A549 (cell line): ENCODE results near the gene EIF4G1. TPM values are rescaled to one million over a fixed set of nuclear protein-coding genes. Genes with fewer than 3 reads are reported as not detected.

ENCODE experiments used
- ATAC-seq, 2 experiments: fragments of 200-7000 bp in 1 of 2; fragments of >200 bp in 1 of 2; cut with Nextera tagmentation in 1 of 2; cut with Tn5 transposase in 1 of 2; 3 replicates each; pipeline versions ENCODE4 v1.8.0 to v1.9.1; 2018 to 2020; ENCODE audit warnings: mild to moderate bottlenecking in 1 of 2, moderate library complexity in 1 of 2
- CTCF ChIA-PET: fragments of 300-600 bp; sonication (Branson Sonifier 250); formaldehyde crosslinking; extraction: SDS; loops from one replicate; lab custom pipeline; 2021; ENCODE audit warnings: antibody characterized with exemption, inconsistent platforms; lab: Yijun Ruan, JAX
- POLR2A ChIA-PET: fragments of 350-600 bp; formaldehyde crosslinking; extraction: SDS; loops from one replicate; lab custom pipeline; 2021; ENCODE audit warnings: antibody characterized with exemption, inconsistent platforms; lab: Yijun Ruan, JAX
- DNase-seq, 2 experiments: peaks; one replicate each; pipeline versions ENCODE4 v3.0.0 to v3.0.0-alpha.2; 2011 to 2016; ENCODE audit warnings: low read depth in 1 of 2, low spot score in 1 of 2
- FAIRE-seq: peaks from 2 replicates; lab custom pipeline; 2011; peaks lifted over from hg19 to GRCh38; lab: Jason Lieb, UNC
- H3K27ac ChIP-seq, 2 experiments: fragments of >200 bp; sonication (Bioruptor Twin); formaldehyde crosslinking; 3 replicates each; pipeline ENCODE4 v1.5.1; 2016 to 2017
- H3K4me1 ChIP-seq: fragments of >200 bp; sonication (Bioruptor Twin); formaldehyde crosslinking; 3 replicates; pipeline ENCODE4 v1.6.1; 2016
- H3K4me2 ChIP-seq: fragments of >200 bp; sonication (Bioruptor Twin); formaldehyde crosslinking; 3 replicates; pipeline ENCODE4 v1.6.1; 2016
- H3K4me3 ChIP-seq: fragments of >200 bp; sonication (Bioruptor Twin); formaldehyde crosslinking; 3 replicates; pipeline ENCODE4 v1.5.1; 2016
- H3K9me3 ChIP-seq: fragments of >200 bp; sonication (Bioruptor Twin); formaldehyde crosslinking; 3 replicates; pipeline ENCODE4 v1.6.1; 2016
- CHD4 ChIP-seq: fragments of 200-600 bp; sonication (generic); IDR thresholded peaks from 2 replicates; pipeline ENCODE4 v1.6.1; 2016; ENCODE audit warnings: antibody characterized with exemption, mild to moderate bottlenecking, borderline replicate concordance
- ESRRA ChIP-seq: fragments of 150-350 bp; IDR thresholded peaks from 2 replicates; pipeline ENCODE4 v1.6.1; 2014; ENCODE audit warnings: mild to moderate bottlenecking, low read length, borderline replicate concordance
- FOSL2 ChIP-seq, 2 experiments: fragments of 450-650 bp in 1 of 2; fragments of >200 bp in 1 of 2; sonication (Bioruptor Twin) in 1 of 2; formaldehyde crosslinking; IDR thresholded peaks; 2 replicates each; pipeline versions ENCODE4 v1.5.0 to v1.6.1; 2016 to 2020; ENCODE audit warnings: mild to moderate bottlenecking in 1 of 2, moderate library complexity in 1 of 2
- GATA3 ChIP-seq: IDR thresholded peaks from 2 replicates; pipeline ENCODE4 v1.6.1; 2012; ENCODE audit warnings: borderline replicate concordance
- HOXB13 ChIP-seq: fragments of 250-450 bp; sonication (Bioruptor Pico); IDR thresholded peaks from 2 replicates; pipeline ENCODE4 v1.5.0; 2020; ENCODE audit warnings: low read depth, mild to moderate bottlenecking, moderate library complexity
- HOXB5 ChIP-seq: fragments of 250-450 bp; sonication (Bioruptor Pico); IDR thresholded peaks from 2 replicates; pipeline ENCODE4 v1.5.0; 2020; ENCODE audit warnings: mild to moderate bottlenecking, moderate library complexity
- MAFK ChIP-seq: fragments of 450-650 bp; IDR thresholded peaks from 2 replicates; pipeline ENCODE4 v1.6.1; 2014; ENCODE audit not compliant: partially characterized antibody
- MAZ ChIP-seq: fragments of 150-350 bp; IDR thresholded peaks from 2 replicates; pipeline ENCODE4 v1.6.1; 2014; ENCODE audit warnings: antibody characterized with exemption, low read depth, low read length, borderline replicate concordance
- POLR2AphosphoS2 ChIP-seq: conservative IDR thresholded peaks from 2 replicates; pipeline ENCODE4 v1.6.1; 2012; ENCODE audit warnings: low read length, improper control_type of control experiment, inconsistent platforms
- RCOR1 ChIP-seq: fragments of 150-350 bp; IDR thresholded peaks from 2 replicates; pipeline ENCODE4 v1.6.1; 2014; ENCODE audit warnings: antibody characterized with exemption, low read length, low read depth
- SMC3 ChIP-seq: fragments of >200 bp; sonication (Bioruptor Twin); formaldehyde crosslinking; IDR thresholded peaks from 3 replicates; pipeline ENCODE4 v1.6.1; 2018; ENCODE audit warnings: inconsistent platforms
- SREBF2 ChIP-seq: fragments of 450-650 bp; IDR thresholded peaks from 2 replicates; pipeline ENCODE4 v1.6.1; 2014; ENCODE audit warnings: mild to moderate bottlenecking, moderate library complexity
- TFCP2L1 ChIP-seq: fragments of 250-450 bp; sonication (Bioruptor Pico); IDR thresholded peaks from 2 replicates; pipeline ENCODE4 v1.5.0; 2021; ENCODE audit warnings: mild to moderate bottlenecking
- ZC3H11A ChIP-seq: fragments of 450-650 bp; IDR thresholded peaks from 2 replicates; pipeline ENCODE4 v1.6.1; 2014; ENCODE audit warnings: antibody characterized with exemption, mild to moderate bottlenecking
- ZNF302 ChIP-seq: fragments of 250-450 bp; sonication (Bioruptor Pico); IDR thresholded peaks from 2 replicates; pipeline ENCODE4 v1.9.0; 2021; ENCODE audit warnings: inconsistent platforms, mild to moderate bottlenecking, moderate library complexity
- WGBS: methylation state at CpG from one replicate; pipeline ENCODE4 v1.1.6; 2017; ENCODE audit errors: missing lambda C conversion rate; 5-methylcytosine and 5-hydroxymethylcytosine counted together
- polyA plus RNA-seq, 4 experiments: library from polyadenylated mRNA; depleted of rRNA in 3 of 4; stranded (reverse); fragments of >200 nt; fragmentation: RNase III in 1 of 4; extraction: RNeasy Plus Mini Kit Qiagen cat#74134 plus additional on column Dnase treatment in 1 of 4; gene quantifications; 2 replicates in 3 of 4; 3 replicates in 1 of 4; pipeline ENCODE4 v1.2.3, GENCODE V29; 2011 to 2017
- TF ChIP-seq, protein P1 (sequence below): fragments of 150-350 bp; IDR thresholded peaks from 2 replicates; pipeline ENCODE4 v1.6.1; 2014; ENCODE audit warnings: low read depth, mild to moderate bottlenecking, low read length

Gene EIF4G1
- polyA plus RNA-seq, 2 of the 4 experiments (the other 2 are of a cell fraction): 152 to 248 TPM

DNA sequence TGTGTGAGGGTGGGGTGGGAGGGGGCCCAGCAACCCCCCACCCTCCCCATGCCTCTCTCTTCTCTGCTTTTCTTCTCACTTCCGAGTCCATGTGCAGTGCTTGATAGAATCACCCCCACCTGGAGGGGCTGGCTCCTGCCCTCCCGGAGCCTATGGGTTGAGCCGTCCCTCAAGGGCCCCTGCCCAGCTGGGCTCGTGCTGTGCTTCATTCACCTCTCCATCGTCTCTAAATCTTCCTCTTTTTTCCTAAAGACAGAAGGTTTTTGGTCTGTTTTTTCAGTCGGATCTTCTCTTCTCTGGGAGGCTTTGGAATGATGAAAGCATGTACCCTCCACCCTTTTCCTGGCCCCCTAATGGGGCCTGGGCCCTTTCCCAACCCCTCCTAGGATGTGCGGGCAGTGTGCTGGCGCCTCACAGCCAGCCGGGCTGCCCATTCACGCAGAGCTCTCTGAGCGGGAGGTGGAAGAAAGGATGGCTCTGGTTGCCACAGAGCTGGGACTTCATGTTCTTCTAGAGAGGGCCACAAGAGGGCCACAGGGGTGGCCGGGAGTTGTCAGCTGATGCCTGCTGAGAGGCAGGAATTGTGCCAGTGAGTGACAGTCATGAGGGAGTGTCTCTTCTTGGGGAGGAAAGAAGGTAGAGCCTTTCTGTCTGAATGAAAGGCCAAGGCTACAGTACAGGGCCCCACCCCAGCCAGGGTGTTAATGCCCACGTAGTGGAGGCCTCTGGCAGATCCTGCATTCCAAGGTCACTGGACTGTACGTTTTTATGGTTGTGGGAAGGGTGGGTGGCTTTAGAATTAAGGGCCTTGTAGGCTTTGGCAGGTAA is 31.1 kb downstream of the EIF4G1 start (continued):
- no peak for TF ChIP-seq ZC3H11A

DNA sequence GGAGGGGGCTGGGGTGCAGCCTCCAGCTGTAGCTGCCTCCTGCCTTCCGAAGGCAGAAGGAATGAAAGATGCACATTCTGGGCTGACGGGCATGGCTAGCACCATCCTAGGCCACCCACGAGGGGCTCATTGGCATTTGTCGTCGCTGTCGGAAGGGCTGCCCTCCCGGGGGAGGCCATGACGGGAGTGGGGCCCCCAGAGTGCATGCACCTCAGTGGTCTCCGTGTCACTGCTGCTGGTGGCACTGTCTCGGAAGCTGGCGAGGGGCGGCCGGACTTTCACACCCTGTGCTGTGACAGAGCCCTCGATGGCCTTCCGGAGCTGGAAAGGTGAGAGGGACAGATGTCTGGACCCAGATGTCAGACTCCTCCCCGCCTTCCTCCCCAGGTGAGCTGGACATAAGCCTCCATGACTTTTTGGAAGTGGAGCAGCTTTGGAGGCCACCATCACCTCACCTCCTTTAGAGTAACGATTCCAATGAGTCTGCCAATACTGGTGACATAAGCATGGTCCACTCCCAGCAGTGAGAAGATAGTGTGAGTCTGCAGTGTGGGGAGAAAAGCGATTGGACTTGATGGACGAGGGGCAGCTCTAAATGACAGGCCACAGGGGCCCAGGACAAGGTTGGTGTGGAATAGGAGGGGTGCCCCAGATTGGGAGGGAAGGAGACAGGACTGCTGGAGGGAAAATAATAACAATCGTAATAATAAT is 32.2 kb downstream of the EIF4G1 start:
- Histone ChIP-seq H3K4me1 (peaks cover 8% of the 10 kb centered on the region; the same call in 2 of the 3 replicates), H3K27ac (no peak overlapping the region), H3K9me3 (no peaks in the 10 kb centered on the region), H3K4me3 (no peak overlapping the region), H3K4me2 (no peak overlapping the region)
- TF ChIP-seq RCOR1 (no peak), TFCP2L1 (no peak), ESRRA (no peak), POLR2AphosphoS2 (no peak)
- DNase-seq (no peak), ATAC-seq (no peak), FAIRE-seq (no peak)
- ChIA-PET POLR2A (no interaction called here), CTCF (no interaction called here)
- 92% methylated on average over 12 of the region's 20 CpGs for whole genome bisulfite sequencing

DNA sequence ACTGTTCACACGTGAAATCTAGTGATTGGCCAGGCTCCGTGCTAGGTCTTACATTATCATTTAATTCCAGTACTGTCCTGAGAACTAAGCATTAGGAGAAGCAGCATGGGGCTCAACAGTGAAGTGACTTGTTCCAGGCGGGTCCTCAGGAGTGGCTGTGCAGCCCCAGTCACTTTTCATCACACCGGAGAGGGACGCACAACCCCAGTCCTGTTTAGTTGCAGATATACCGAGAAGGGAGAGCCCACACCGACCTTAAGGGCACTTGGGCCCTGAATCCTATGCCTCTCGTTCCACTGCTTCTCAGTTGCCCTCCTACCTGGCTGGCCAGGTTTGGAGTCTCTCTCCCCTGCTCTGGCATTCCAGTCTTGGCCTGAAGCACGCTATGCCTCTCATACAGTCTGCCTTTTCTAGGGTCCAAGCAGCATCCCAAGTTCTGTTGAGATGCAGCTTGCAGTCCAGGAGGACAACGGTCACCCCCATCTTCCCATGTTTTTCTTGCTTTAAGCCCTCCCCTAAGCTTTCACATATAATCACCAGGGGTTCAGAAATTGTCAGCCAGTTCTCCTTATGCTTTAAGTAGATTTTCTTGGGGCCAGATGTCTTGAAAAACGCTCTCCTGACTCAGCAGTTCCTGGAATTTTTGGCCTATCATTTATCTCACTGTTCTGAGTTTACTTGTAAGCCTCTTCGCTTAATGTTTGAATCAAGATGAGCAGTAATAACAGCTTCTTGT is 33.1 kb downstream of the EIF4G1 start:
- ChIA-PET CTCF (interaction anchor here (0.6 to 1.7 kb wide), 4 partner anchors 19 to 452 kb away, joined by 3 to 4 read pairs (median 3); no protein-coding TSS in a partner anchor), POLR2A (no interaction called here)
- FAIRE-seq (no peak), DNase-seq (no peak), ATAC-seq (no peak)
- 84% methylated on average over 12 of the region's 12 CpGs for WGBS
- Histone ChIP-seq H3K9me3 (no peaks in the 10 kb centered on the region), H3K4me3 (no peak overlapping the region), H3K27ac (no peak overlapping the region), H3K4me2 (no peak overlapping the region), H3K4me1 (peaks cover 8% of the 10 kb centered on the region; the same call in 2 of the 3 replicates)
- TF ChIP-seq HOXB5 (CRISPR knock-in tag) (no peak), ZNF302 (CRISPR knock-in tag) (no peak), MAFK (peak; percentile 42)
- TF ChIP-seq, protein P1, sequence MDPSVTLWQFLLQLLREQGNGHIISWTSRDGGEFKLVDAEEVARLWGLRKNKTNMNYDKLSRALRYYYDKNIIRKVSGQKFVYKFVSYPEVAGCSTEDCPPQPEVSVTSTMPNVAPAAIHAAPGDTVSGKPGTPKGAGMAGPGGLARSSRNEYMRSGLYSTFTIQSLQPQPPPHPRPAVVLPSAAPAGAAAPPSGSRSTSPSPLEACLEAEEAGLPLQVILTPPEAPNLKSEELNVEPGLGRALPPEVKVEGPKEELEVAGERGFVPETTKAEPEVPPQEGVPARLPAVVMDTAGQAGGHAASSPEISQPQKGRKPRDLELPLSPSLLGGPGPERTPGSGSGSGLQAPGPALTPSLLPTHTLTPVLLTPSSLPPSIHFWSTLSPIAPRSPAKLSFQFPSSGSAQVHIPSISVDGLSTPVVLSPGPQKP: no peak

DNA sequence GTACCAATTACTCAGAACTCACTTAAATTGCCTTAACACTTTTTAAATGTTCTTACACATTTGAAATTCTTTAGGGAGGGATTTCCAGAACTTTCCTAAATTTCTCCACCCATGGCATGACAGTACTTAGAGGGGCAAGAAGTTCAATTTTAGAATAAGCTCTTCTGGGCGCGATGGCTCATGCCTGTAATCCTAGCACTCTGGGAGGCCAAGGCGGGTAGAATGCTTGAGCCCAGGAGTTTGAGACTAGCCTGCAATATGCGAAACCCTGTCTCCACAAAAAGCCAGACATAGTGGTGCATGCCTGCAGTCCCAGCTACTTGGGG is 33.6 kb downstream of the EIF4G1 start:
- DNase-seq: no peak
- ChIA-PET POLR2A (no interaction called here), CTCF (interaction anchor here (0.6 to 2.2 kb wide), 6 partner anchors 10 to 452 kb away, joined by 3 to 9 read pairs (median 4); partner anchors contain the start of gene FAM131A)
- no peak for ATAC-seq
- peaks cover 8% of the 10 kb centered on the region; the same call in 2 of the 3 replicates for H3K4me1 ChIP-seq
- no peak overlapping the region for H3K4me2 ChIP-seq
- no peak overlapping the region for H3K27ac ChIP-seq
- 85% methylated on average over 4 of the region's 4 CpGs for WGBS
- no peak for FAIRE-seq
- H3K9me3 ChIP-seq: no peaks in the 10 kb centered on the region
- no peak overlapping the region for H3K4me3 ChIP-seq
- TF ChIP-seq ESRRA: no peak
- no peak for TF ChIP-seq SREBF2
- no peak for TF ChIP-seq FOSL2 (IDR thresholded peaks at IDR 0.05)
- TF ChIP-seq FOSL2 (CRISPR knock-in tag; IDR thresholded peaks at IDR 0.05): no peak
- no peak for TF ChIP-seq SMC3
- TF ChIP-seq GATA3: no peak
- no peak for TF ChIP-seq MAZ
- TF ChIP-seq CHD4: no peak
- no peak for TF ChIP-seq HOXB13 (CRISPR knock-in tag)
